HG03571 (cell line): ENCODE results near the gene TMEM98.
"Not testable (repeated sequence)": the region's sequence is repeated elsewhere in the genome, so short reads cannot be mapped to it uniquely, and the experiment has no call there.

Experiments
- ATAC-seq: cut with Tn5 transposase; IDR thresholded peaks from one replicate; pipeline ENCODE4 v1.9.1; 2021; ENCODE audit not compliant: unreplicated experiment

Gene TMEM98

DNA sequence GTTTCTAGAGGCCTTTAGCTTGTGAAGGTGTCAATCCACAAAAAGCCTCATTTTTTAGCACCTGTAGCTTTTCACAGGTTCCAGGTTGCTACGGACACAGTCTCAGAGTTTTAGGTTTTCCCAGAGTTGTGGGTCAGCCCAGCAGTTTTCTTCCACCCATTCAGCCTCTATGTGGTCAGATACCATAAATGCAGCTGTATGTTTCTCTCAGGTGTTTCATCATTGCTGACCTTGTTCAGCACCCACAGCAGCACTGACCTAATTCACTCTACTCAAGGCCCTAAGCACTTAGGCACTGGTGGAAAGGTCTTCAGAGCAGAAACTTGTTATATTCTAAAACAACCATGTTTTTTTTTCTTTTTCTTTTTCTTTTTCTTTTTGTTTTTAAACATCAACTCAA lies 48.7 kb downstream of the TMEM98 start:
- ATAC-seq: no peak

DNA sequence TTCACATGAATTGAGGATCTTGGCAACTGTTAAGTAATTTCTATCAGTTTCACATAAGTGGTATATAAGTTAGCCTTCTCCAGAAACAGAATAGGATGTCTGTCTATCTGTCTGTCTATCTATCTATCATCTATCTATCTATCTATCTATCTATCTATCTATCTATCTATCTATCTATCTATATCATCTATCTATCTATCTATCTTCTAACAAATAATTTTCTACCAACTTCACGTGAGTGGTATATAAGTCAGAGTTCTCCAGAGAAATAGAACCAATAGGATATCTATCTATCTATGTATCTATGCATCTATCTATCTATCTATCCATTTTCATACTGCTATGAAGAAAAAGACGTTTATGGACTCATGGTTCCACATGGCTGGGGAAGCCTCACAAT lies 52.3 kb downstream of the TMEM98 start:
- no peak for ATAC-seq

DNA sequence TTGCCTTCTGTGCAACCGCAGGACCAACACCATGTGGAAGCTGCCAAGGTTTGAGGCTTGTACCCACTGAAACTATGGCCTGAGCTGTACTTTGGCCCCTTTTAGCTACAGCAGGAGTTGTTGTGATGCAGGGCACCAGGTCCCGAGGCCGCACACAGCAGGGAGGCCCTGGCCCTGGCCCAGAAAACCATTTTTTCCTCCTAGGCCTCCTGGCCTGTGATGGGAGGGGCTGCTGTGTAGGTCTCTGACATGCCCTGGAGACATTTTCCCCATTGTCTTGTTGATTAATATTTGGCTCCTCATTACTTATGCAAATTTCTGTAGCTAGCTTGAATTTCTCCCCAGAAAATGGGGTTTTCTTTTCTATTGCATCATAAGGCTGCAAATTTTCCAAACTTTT lies 53.7 kb downstream of the TMEM98 start:
- ATAC-seq: not testable (repeated sequence)

DNA sequence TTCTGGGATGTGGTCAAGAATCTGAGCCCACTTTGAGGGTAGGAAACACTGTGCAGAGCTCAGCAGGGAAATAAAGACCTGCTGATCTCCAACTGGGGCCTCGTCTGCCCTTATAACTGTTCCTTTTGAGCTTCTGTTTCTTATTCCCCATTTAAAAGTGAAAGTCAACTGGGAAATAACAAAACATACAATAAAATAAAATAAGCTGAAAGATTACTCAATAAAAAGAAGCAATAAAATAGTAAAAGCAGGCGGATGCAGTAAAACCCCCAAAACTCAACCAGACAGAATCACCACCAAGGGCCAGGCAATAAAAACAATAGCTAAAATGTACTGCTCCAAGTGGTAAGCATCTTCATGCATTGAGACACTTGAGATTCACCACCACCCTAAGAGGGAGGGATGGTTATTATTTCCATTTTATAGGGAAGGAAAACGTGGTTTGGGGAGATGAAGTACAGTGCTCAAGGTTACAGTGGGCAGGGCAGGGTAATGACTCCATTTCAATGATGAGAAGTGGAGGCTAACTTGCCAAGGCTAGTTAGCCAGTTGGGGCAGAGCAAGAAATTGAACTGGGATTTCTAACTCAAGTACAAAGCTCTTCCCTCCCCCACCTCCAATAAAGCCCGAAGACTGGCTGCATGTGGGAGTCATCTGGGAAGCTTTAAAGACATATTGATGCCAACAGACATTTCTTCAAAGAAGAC lies 57.2 kb downstream of the TMEM98 start:
- no peak for ATAC-seq

DNA sequence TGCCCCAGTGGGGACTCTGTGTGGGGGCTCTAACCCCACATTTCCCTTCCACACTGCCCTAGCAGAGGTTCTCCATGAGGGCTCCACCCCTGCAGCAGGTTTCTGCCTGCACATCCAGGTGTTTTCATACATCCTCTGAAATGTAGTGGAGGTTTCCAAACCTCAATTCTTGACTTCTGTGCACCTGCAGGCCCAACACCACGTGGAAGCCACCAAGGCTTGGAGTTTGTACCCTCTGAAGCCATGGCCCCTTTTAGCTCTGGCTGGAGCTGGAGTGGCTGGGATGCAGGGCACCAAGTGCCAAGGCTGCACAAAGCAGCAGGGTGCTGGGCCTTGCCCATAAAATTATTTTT lies 59.5 kb downstream of the TMEM98 start:
- ATAC-seq: not testable (repeated sequence)

DNA sequence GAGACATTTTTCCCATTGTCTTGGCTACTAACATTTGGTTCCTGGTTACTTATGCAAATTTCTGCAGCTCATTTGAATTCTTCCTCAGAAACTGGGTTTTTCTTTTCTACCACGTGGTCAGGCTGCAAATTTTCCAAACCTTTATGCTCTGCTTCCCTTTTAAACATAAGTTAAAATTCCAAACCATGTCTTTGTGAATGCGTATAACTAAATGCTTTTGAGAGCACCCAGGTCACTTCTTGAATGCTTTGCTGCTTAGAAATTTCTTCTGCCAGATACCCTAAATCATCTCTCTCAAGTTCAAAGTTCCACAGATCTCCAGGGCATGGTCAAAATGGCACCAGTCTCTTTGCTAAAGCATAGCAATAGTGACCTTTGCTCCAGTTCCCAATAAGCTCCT lies 59.9 kb downstream of the TMEM98 start:
- ATAC-seq: not testable (repeated sequence)

DNA sequence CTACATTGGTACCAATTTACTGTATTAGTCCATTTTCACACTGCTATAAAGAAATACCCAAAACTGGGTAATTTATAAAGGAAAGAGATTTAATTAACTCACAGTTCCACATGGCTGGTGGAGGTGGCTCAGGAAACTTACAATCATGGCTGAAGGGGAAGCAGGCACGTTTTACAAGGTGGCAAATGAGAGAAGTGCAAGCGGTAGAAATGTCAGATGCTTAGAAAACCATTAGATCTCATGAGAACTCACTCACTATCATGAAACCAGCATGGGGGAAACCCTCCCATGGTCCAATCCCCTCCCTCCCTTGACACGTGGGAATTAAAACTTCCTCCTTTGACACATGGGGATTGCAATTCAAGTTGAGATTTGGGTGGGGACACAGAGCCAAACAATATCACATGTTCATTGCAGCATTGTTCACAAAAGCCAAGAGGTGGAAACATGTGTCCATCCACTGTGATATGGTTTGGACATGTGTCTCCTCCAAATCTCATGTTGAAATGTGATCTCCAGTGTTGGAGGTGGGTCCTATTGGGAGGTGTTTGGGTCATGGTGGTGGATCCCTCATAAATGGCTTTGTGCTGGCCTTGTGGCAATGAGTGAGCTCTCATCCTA lies 60.6 kb downstream of the TMEM98 start:
- no peak for ATAC-seq

DNA sequence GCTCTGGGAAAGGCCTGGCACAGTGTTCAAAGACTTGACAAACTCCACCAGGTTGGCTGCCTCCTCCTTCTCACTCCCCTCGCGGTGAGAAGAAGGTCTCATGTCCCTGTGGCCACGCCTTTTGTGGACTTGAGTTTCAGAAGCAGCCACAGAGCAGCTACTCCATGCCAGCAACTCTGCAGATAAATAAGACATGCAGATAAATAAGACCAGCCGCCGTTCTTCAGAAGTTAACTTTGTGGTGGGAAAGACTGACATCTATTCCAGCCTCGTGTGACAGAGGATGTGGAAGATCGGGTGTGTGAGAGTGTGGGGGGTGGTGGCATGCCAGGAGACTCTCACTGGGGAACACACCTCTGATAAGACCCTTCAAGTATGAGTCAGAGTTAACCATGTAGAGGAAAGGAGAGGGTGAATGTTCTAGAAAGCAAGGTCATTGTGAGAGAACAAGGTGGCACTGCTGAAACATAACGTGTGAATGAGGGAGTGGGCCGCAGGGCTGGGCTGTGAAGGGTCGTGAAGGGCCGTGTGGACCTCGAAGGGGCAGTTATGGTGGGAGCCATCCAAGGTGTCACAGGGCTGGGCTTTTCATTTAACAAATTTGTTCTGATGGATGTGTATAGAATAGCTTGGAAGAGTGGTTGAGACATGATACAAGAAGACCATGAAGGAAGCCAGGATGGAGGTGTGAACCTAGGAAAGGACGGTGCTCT lies 64.5 kb downstream of the TMEM98 start:
- ATAC-seq: no peak

DNA sequence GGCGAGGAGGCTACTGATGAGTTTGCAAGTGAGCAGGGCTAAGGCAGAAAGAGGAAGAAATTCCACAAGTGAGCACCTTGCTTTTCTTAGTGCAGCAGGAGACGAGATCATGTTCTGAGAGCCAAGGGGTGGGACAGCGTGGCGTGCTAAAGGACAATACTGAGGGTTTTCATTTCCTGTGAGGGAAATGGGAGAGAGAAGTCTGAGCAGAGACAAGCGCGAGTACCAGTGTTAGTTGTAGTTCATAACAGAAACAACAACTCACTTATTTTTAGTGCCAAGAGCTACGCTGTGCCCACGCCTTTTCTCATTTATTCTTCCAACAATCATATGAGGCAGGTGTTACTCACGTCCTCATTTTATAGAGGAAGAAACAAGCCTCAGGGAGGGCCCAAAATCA lies 66.0 kb downstream of the TMEM98 start:
- ATAC-seq: no peak
